Measurements from ENCODE around the gene MOB3B.

DNA sequence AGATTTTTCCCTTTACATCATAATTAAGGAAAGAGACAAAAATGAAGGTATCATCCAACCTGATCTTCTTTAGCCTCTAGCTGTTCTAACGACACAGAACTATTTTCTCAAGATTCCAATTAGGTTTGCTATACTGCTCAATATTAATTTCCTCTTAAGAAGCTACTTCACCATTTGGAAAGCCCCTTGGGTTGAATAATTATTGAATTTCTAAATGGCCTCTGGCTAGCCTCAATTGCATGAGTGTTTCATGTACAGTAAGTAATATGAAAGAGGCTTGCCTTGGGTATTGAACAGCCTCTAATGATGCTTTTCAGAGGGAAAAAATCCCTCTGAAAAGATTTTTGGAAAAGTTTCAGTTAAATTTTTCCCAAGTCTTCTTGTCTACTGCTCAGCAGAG is 3.7 kb upstream of the MOB3B start:
- TF ChIP-seq CTCF (conservative IDR thresholded peaks at IDR 0.05; ENCODE audit: low read depth, low read length) (no peak), EZH2 (IDR thresholded peaks at IDR 0.05; ENCODE audit: borderline replicate concordance, low read depth, low read length, poor library complexity, severe bottlenecking) (no peak)
